Activated naive CD4-positive, alpha-beta T cell treated with anti-CD3 and anti-CD28 coated beads for 36 hours (primary cell): ENCODE data around the gene TMEM203. TPM values are rescaled to one million over a fixed set of nuclear protein-coding genes. Genes with fewer than 3 reads are reported as not detected.
A peak's percentile ranks its signal among the peaks of the same experiment; 100 is the strongest.

Experiments
- CTCF ChIA-PET: fragments of 350-600 bp; sonication (Branson Sonifier 250); formaldehyde crosslinking; loops from one replicate; lab custom pipeline; 2021; ENCODE audit warnings: antibody characterized with exemption; lab: Charles Lee
- DNase-seq: peaks from one replicate; pipeline ENCODE4 v3.0.0-alpha.2; 2020
- H3K27ac Mint-ChIP-seq: one replicate; pipeline ENCODE4 v1.8.0; 2021; ENCODE audit warnings: mild to moderate bottlenecking, mixed read lengths
- H3K27me3 Mint-ChIP-seq: one replicate; pipeline ENCODE4 v1.8.0; 2021; ENCODE audit warnings: low read depth, mixed read lengths
- H3K36me3 Mint-ChIP-seq: one replicate; pipeline ENCODE4 v1.8.0; 2021; ENCODE audit warnings: low read depth, mixed read lengths
- H3K4me1 Mint-ChIP-seq: one replicate; pipeline ENCODE4 v1.8.0; 2021; ENCODE audit warnings: low read depth, mixed read lengths
- H3K4me3 Mint-ChIP-seq: one replicate; pipeline ENCODE4 v1.8.0; 2021; ENCODE audit warnings: mild to moderate bottlenecking, moderate library complexity, mixed read lengths
- H3K9me3 Mint-ChIP-seq: one replicate; pipeline ENCODE4 v1.8.0; 2021; ENCODE audit warnings: mixed read lengths
- intact Hi-C: fragments of 100-400 bp; cut with micrococcal nuclease; formaldehyde crosslinking; loops from one replicate; pipeline ENCODE4 v1.15.1; 2023
- total RNA-seq, 2 experiments: library from RNA; stranded (reverse); gene quantifications; one replicate each; pipeline ENCODE4 v1.2.3, GENCODE V29; 2021

TMEM203 gene
- total RNA-seq, 2 experiments from 2014 or later = 21.8 to 23.2 TPM

DNA sequence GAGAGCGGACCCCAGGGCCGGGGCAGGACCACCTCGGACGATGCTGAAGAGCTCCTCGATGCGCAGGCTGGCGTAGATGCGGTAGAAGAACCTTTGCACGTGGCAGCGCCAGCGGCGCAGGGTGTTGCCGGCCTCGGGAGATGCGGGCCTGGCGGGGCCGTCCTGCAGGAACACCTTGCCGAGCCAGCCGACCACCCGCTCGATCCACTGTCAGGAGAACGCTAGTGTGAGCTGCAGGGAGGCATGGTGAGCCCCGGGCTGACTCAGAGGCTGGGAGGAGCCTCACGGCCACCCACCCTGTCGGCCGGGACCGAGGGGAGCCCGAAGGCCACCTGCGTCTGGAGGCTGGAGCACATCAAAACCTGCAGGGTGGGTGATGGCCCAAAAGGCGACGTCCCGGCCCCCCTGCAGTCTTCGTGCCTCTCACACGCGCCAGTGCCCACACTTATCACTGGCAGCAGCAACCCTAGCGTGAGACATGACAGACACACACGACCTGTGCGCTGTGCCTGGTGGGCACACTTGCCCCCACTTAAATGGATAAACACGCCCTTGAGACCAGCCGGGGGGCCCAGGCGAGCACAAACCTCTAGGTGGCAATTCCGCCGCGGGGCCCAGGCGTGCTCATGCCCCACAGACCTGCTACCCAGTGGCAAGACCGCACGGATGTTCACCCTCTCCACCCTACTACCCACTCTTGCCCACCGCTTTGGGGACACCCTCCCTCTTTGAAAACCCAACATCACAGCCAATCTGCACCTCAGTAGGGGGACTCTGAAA is 20.4 kb downstream of the TMEM203 start:
- intact Hi-C loops = loop anchor here (5.0 kb wide), 2 partner anchors 57 to 58 kb away; partner anchors contain the start of gene TUBB4B
- no peak overlapping the region for H3K4me3 Mint-ChIP-seq
- H3K9me3 Mint-ChIP-seq = no peaks in the 10 kb centered on the region
- H3K4me1 Mint-ChIP-seq = peaks cover 33% of the 10 kb centered on the region
- peaks cover 8% of the 10 kb centered on the region for H3K36me3 Mint-ChIP-seq
- no peak overlapping the region for H3K27ac Mint-ChIP-seq
- DNase-seq = no peak
- CTCF ChIA-PET = interaction anchor here (0.6 kb wide), 1 partner anchor 98 kb away, joined by 3 read pairs; the partner anchor contains the start of gene MAN1B1
- H3K27me3 Mint-ChIP-seq = no peaks in the 10 kb centered on the region

DNA sequence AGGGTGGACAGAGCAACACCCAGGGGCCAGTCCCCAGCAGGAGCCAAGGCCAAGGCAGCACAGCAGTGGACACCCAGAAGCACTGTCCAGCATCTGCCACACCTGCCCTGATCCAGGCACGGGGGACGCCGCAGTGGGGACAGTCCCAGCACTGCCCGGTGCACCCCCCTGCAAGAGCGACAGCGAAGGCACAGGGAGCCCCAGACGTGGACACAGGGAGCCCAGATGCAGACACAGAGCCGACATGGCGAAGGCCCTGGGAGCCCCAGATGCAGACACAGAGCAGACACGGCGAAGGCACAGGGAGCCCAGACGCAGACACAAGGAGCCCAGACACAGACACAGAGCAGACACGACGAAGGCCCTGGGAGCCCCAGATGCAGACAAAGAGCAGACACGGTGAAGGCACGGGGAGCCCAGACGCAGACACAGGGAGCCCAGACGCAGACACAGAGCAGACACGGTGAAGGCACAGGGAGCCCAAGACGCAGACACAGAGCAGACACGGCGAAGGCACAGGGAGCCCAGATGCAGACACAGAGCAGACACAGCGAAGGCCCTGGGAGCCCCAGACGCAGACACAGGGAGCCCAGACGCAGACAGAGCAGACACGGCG is 21.4 kb downstream of the TMEM203 start:
- H3K27ac Mint-ChIP-seq = no peak overlapping the region
- CTCF ChIA-PET = interaction anchor here (0.6 kb wide), 1 partner anchor 97 kb away, joined by 3 read pairs; the partner anchor contains the start of gene MAN1B1
- H3K36me3 Mint-ChIP-seq = peaks cover 8% of the 10 kb centered on the region
- intact Hi-C loops = no loop called here
- no peaks in the 10 kb centered on the region for H3K9me3 Mint-ChIP-seq
- no peak for DNase-seq
- H3K27me3 Mint-ChIP-seq = no peaks in the 10 kb centered on the region
- H3K4me3 Mint-ChIP-seq = no peak overlapping the region
- H3K4me1 Mint-ChIP-seq = peaks cover 25% of the 10 kb centered on the region

DNA sequence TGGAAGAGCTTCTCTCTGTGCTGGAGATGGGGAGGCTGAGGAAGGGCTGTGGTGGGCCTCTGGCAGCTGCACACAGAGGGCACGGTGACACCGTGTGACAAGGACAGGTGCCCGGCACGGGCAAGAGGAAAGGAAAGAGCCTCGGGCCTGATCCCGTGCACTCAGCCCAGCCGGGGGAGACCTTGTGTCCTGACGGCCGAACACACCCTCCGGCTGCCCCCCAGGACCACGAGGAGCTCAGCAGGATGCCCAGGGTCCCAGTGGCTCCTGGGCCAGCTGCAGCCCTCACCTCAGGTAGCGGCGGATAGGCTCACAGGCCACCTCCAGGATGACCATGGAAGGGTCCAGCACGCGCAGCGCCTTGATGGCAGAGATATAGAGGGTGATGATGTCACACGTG is 22.6 kb downstream of the TMEM203 start:
- Mint-ChIP-seq H3K4me1 (peaks cover 23% of the 10 kb centered on the region), H3K27me3 (no peaks in the 10 kb centered on the region), H3K36me3 (peaks cover 7% of the 10 kb centered on the region), H3K9me3 (no peaks in the 10 kb centered on the region), H3K27ac (no peak overlapping the region), H3K4me3 (no peak overlapping the region)
- CTCF ChIA-PET = no interaction called here
- intact Hi-C loops = no loop called here
- DNase-seq = no peak

DNA sequence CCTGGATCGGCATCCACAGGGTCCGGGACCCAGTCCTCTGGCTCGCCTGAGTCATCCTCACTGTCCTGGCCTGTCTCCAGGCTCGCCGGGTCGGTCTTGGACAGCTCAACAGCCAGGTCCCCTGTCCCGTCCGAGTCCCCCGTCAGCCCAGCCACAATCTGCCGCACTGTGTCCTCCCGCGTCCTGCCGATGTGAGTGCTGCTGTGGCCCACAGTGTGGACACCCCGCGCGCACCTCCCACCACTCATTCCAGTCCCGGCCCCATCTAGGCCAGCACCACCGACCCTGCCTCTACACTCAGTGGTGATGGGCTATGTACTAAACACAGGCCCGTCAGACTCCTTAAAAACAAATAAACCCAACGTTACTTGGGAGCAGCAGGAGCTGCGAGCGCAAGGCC is 23.8 kb downstream of the TMEM203 start:
- CTCF ChIA-PET = no interaction called here
- no peaks in the 10 kb centered on the region for H3K27me3 Mint-ChIP-seq
- no peaks in the 10 kb centered on the region for H3K9me3 Mint-ChIP-seq
- no peak overlapping the region for H3K4me3 Mint-ChIP-seq
- no peak overlapping the region for H3K27ac Mint-ChIP-seq
- H3K36me3 Mint-ChIP-seq = peaks cover 8% of the 10 kb centered on the region
- intact Hi-C loops = no loop called here
- DNase-seq = no peak
- H3K4me1 Mint-ChIP-seq = peaks cover 12% of the 10 kb centered on the region

DNA sequence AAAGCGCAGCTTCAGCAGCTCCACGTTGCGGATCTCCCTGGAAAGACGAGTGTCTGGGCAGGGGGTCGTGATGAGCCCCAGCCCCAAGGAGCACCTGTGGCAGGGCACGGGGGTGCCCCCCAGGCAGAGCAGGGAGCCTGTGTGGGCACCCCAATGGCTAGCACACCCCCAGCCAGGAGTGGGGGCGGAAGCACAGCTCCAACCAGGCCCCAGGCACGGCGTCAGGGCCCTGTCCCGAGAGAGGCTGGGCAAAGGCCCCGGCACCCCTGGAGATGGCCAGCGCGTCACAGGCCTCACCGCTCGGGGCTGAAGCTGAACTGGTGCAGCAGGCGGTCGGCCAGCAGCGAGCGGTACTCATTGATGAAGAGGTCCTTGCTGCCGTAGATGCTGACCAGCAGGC is 25.0 kb downstream of the TMEM203 start:
- DNase-seq = no peak
- intact Hi-C loops = no loop called here
- Mint-ChIP-seq H3K27me3 (no peaks in the 10 kb centered on the region), H3K27ac (no peak overlapping the region), H3K4me1 (peaks cover 9% of the 10 kb centered on the region), H3K9me3 (no peaks in the 10 kb centered on the region), H3K4me3 (no peak overlapping the region), H3K36me3 (peaks cover 8% of the 10 kb centered on the region)
- CTCF ChIA-PET = interaction anchor here (0.5 kb wide), 1 partner anchor 113 kb away, joined by 3 read pairs; no protein-coding TSS in a partner anchor

DNA sequence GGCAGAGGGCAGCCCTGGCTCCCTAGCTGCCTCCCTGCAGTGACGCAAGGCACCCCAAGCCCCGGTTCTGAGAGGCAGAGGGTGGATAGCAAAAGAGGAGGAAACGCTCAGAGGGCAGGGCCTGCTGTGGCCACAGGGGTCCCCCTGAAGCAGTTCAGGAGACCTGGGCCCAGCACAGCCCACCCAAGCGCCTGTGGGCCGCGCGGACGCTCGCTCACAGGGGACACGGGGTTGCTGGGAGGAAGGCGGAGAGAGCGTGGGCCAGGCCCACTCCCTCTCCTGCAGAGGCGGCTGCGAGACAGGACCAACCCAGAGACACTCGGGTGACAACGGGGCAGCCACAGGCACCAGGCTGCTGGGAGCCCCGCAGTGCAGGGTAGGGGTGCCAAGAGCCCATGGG is 25.7 kb downstream of the TMEM203 start:
- intact Hi-C loops = loop anchor here (5.0 kb wide), 1 partner anchor 62 kb away; no protein-coding TSS in a partner anchor
- Mint-ChIP-seq H3K4me1 (peaks cover 9% of the 10 kb centered on the region), H3K36me3 (peaks cover 8% of the 10 kb centered on the region), H3K4me3 (no peak overlapping the region), H3K27me3 (no peaks in the 10 kb centered on the region), H3K9me3 (no peaks in the 10 kb centered on the region), H3K27ac (no peak overlapping the region)
- CTCF ChIA-PET = no interaction called here
- DNase-seq = no peak

DNA sequence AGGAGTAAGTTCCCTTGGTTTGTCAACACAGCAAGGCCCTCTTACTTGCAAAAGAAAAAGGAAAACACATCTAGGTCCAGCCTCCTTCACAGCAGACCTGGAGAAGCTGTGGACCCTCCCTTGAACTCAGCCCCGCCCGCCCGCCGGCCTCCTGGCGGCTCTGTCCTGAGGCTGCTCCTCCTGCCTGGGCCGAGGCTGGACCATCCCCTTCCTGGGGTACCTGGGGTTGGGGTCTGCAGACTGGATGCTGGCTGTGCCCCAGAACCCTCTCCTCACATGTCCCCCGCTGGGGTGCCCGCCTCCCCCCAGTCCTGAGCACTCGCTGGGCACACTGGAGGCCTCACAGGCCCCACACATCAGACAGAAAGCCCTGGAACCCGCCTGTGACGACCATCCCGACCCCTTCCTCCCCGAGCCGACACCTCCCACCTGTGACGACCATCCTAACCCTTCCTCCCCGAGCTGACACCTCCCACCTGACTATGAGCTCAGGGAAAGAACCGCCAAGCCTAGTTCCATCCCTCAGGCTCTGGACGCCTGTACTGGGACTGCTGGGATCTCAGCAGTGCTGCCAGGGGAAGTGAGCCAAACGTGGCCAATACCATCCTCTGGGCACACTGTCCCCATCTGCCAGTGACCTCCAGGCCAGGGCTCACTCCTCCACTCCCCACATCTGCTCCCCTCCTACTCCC is 26.4 kb downstream of the TMEM203 start:
- Mint-ChIP-seq H3K4me1 (peaks cover 6% of the 10 kb centered on the region), H3K9me3 (no peaks in the 10 kb centered on the region), H3K36me3 (peaks cover 5% of the 10 kb centered on the region), H3K27ac (peak overlapping the region; percentile 53), H3K4me3 (no peak overlapping the region), H3K27me3 (no peaks in the 10 kb centered on the region)
- intact Hi-C loops = loop anchor here (5.0 kb wide), 1 partner anchor 62 kb away; no protein-coding TSS in a partner anchor
- no peak for DNase-seq
- CTCF ChIA-PET = no interaction called here

DNA sequence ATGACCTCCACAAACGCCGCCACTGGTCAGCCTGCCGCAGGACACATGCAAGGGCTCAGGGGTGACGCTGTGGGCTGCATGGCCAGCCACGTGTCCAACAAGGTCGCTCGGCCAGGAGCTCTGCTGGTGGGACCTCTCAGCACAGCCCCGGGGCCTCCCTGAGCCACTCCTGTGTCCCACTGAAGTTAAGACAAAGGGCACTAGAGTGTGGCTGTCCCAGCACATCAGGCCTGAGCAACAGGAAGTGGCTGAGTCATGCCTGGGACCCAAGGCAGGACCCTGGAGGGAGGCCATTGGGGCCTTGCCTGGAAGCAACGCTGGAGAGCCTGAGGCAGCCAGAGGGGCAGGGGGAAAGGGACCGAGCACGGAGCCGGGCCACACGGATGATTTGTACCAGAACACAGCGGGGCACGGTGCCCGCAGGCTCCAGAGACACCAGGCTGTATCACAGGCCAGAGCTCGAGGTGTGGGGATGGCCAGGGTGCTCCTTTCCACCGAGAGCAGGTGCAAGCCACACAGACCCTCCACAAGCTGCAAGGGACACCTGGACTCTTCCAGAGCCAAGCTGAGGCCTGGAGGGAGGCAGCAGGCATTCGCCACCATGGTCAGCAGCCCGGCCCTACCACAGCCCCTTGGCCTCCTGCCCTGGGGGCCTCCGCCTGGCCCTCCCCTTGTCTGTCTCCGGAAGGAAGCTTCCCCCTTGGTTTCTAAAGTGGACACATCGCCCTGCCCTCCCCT is 27.1 kb downstream of the TMEM203 start:
- Mint-ChIP-seq H3K27me3 (no peaks in the 10 kb centered on the region), H3K4me1 (peaks cover 5% of the 10 kb centered on the region), H3K27ac (no peak overlapping the region), H3K36me3 (peaks cover 5% of the 10 kb centered on the region), H3K9me3 (no peaks in the 10 kb centered on the region), H3K4me3 (no peak overlapping the region)
- intact Hi-C loops = loop anchor here (5.0 kb wide), 1 partner anchor 61 kb away; no protein-coding TSS in a partner anchor
- CTCF ChIA-PET = interaction anchor here (1.1 kb wide), 1 partner anchor 58 kb away, joined by 3 read pairs; no protein-coding TSS in a partner anchor
- DNase-seq = no peak

DNA sequence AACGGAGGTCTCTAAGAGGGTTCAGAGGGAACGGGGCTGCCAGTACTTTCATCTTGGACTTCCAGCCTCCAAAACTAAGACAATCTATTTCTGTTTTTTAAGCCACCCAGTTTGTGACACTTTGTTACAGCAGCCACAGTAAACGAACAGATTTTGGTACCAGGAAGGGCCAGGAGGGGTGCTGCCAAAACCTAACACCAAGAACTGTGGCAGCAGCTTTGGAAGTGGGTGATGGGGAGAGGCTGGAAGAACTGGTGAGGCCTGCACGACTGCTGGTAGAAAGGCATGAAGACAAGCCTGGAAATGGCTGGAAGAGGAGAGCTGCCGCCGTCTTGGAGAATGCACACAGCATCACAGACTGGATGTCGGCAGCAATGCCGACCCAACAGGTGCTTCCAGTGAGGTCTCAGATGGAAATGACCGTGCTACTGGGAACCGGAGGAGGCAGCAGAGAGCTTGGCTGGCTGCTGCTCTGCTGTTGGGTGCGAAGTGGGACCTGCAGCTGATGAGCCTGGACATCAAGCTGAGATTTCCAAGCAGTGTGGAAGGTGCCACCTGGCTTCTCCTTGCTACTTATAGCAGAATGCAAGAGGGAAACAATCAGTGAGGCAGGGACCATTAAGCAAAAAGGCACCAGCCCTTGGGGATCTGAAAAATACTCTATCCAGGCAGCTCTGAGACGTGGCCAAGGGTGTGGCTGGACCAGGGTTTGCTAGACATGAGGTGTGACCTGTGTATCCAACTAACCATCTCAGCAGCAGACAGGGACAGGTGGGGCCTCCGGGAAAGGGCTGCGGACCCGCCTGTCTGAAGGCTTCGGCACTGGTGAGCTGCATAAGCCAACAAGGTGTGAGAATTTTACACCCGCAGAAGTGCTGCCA is 28.9 kb downstream of the TMEM203 start:
- CTCF ChIA-PET = interaction anchor here (0.7 to 1.9 kb wide), 4 partner anchors 13 to 268 kb away, joined by 3 to 5 read pairs (median 4); no protein-coding TSS in a partner anchor
- H3K27ac Mint-ChIP-seq = no peak overlapping the region
- H3K36me3 Mint-ChIP-seq = peaks cover 2% of the 10 kb centered on the region
- DNase-seq = no peak
- intact Hi-C loops = loop anchor here (5.0 kb wide), 1 partner anchor 59 kb away; no protein-coding TSS in a partner anchor
- peaks cover 8% of the 10 kb centered on the region for H3K4me1 Mint-ChIP-seq
- H3K4me3 Mint-ChIP-seq = no peak overlapping the region
- H3K9me3 Mint-ChIP-seq = no peaks in the 10 kb centered on the region
- H3K27me3 Mint-ChIP-seq = peaks cover 4% of the 10 kb centered on the region

DNA sequence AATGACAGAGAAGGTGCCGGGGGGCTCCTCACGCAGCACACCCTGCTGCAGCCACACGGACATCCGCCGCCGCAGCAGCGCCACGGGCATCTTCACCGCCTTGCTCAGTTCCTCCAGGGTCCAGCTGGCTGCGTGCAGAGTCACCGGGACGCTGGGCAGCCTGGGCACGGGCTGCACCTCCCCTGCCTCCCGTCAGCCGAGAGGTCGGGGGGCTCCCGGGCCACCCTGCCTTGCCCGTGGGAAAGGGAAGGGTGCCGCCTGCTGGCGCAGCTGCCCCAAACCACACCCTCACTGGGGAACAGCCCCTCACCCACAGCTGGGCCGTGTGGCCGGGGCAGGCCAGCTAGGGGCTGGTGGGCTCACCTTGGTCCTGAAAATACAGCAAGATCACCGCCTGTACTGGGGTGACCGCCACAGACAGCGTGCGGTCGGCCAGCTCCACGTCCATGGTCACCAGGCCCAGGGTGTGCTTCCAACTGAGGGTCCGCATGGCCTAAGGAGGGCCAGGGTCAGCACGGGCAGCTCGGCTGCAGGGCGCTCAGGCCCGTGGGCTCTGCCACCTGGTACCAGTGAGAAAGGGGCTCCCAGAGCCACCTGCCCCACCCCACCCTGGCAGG is 30.0 kb downstream of the TMEM203 start:
- peaks cover 8% of the 10 kb centered on the region for H3K4me1 Mint-ChIP-seq
- peak; percentile 60 for DNase-seq
- intact Hi-C loops = loop anchor here (5.0 kb wide), 1 partner anchor 58 kb away; no protein-coding TSS in a partner anchor
- CTCF ChIA-PET = interaction anchor here (0.6 to 1.9 kb wide), 6 partner anchors 12 to 108 kb away, joined by 3 to 5 read pairs (median 3); no protein-coding TSS in a partner anchor
- H3K27me3 Mint-ChIP-seq = peaks cover 9% of the 10 kb centered on the region
- peaks cover 2% of the 10 kb centered on the region for H3K36me3 Mint-ChIP-seq
- no peaks in the 10 kb centered on the region for H3K9me3 Mint-ChIP-seq
- no peak overlapping the region for H3K4me3 Mint-ChIP-seq
- H3K27ac Mint-ChIP-seq = no peak overlapping the region
